HepG2 (cell line): Measurements from ENCODE around the gene DLG2. TPM values are rescaled to one million over a fixed set of nuclear protein-coding genes. Genes with fewer than 3 reads are reported as not detected.

Source experiments
- ATAC-seq: fragments of 200-7000 bp; cut with Tn5 transposase; 3 replicates; pipeline ENCODE4 v1.9.1; 2020; ENCODE audit warnings: mild to moderate bottlenecking, moderate library complexity
- BruUV-seq: library from RNA; stranded (reverse); fragments of 400-500 nt; replicated peaks from 2 replicates; lab custom pipeline; 2021; lab: Mats Ljungman, UMichigan
- CTCF ChIA-PET: fragments of 300-600 bp; formaldehyde crosslinking; extraction: SDS; loops from one replicate; lab custom pipeline; 2021; ENCODE audit warnings: low total read pairs, inconsistent platforms, low intra/inter-chr PET ratio; lab: Yijun Ruan, JAX
- POLR2A ChIA-PET: fragments of 350-600 bp; sonication (Branson Sonifier 250); formaldehyde crosslinking; loops from one replicate; lab custom pipeline; 2020; ENCODE audit warnings: antibody characterized with exemption, inconsistent platforms; lab: Yijun Ruan, JAX
- DNase-seq: peaks from one replicate; pipeline ENCODE4 v3.0.0-alpha.2; 2015; ENCODE audit warnings: low spot score
- FAIRE-seq: peaks from 3 replicates; lab custom pipeline; 2011; peaks lifted over from hg19 to GRCh38; lab: Jason Lieb, UNC
- H2AFZ ChIP-seq: one replicate; pipeline ENCODE4 v1.6.1; 2011; ENCODE audit warnings: low read length, inconsistent platforms
- H3K27ac ChIP-seq: fragments of 300-600 bp; 3 replicates; pipeline ENCODE4 v1.8.0; 2011; ENCODE audit warnings: mixed run types, mild to moderate bottlenecking, mixed read lengths, low read length, inconsistent platforms; ENCODE audit not compliant: insufficient read depth; ENCODE audit errors: extremely low read length
- H3K27me3 ChIP-seq, 2 experiments: fragments of 200-600 bp in 1 of 2; 2 replicates in 1 of 2; 3 replicates in 1 of 2; pipeline versions ENCODE4 v1.6.0 to v1.8.0; 2011; ENCODE audit warnings: low read length in 2 of 2, mild to moderate bottlenecking in 2 of 2, moderate library complexity in 2 of 2, inconsistent platforms in 1 of 2; ENCODE audit not compliant: insufficient read depth in 2 of 2, control insufficient read depth in 1 of 2
- H3K36me3 ChIP-seq, 2 experiments: fragments of 200-600 bp in 1 of 2; replicated peaks in 1 of 2; 2 replicates in 1 of 2; 3 replicates in 1 of 2; pipeline versions ENCODE4 v1.5.1 to v1.8.0; 2011; ENCODE audit warnings: low read length in 2 of 2, inconsistent platforms in 1 of 2; ENCODE audit not compliant: insufficient read depth in 2 of 2, control insufficient read depth in 1 of 2
- H3K4me1 ChIP-seq: 2 replicates; pipeline ENCODE4 v1.5.1; 2012; ENCODE audit warnings: low read length, inconsistent platforms; ENCODE audit not compliant: insufficient read depth
- H3K4me2 ChIP-seq: 2 replicates; pipeline ENCODE4 v1.6.0; 2011; ENCODE audit warnings: low read depth, low read length, inconsistent platforms
- H3K4me3 ChIP-seq, 3 experiments: fragments of 200-600 bp in 1 of 3; sonication (generic), shearing (Covaris generic) in 1 of 3; replicated peaks in 1 of 3; 2 replicates each; pipeline ENCODE4 v1.5.1; 2011 to 2016; ENCODE audit warnings: low read length in 3 of 3, inconsistent platforms in 2 of 3, low read depth in 2 of 3, mild to moderate bottlenecking in 2 of 3, control low read depth in 1 of 3, mixed read lengths in 1 of 3; ENCODE audit not compliant: insufficient read depth in 1 of 3
- H3K79me2 ChIP-seq: one replicate; pipeline ENCODE4 v1.6.1; 2011; ENCODE audit warnings: low read length, inconsistent platforms; ENCODE audit not compliant: insufficient read depth
- H3K9ac ChIP-seq: 2 replicates; pipeline ENCODE4 v1.6.0; 2011; ENCODE audit warnings: mild to moderate bottlenecking, low read depth, low read length, inconsistent platforms; ENCODE audit not compliant: insufficient read depth
- H3K9me3 ChIP-seq: 2 replicates; pipeline ENCODE4 v1.5.1; 2012; ENCODE audit warnings: mild to moderate bottlenecking, low read length
- H4K20me1 ChIP-seq: 2 replicates; pipeline ENCODE4 v1.6.0; 2011; ENCODE audit warnings: inconsistent platforms, mild to moderate bottlenecking, low read length, moderate library complexity; ENCODE audit not compliant: insufficient read depth
- CBX5 ChIP-seq: sonication (generic); formaldehyde crosslinking; IDR thresholded peaks from 2 replicates; pipeline ENCODE4 v1.4.0; 2020; ENCODE audit warnings: missing genetic modification reagents, borderline replicate concordance
- CEBPG ChIP-seq: IDR thresholded peaks from 2 replicates; pipeline ENCODE4 v1.6.1; 2016
- FOXA3 ChIP-seq: IDR thresholded peaks from 2 replicates; pipeline ENCODE4 v1.6.1; 2016; ENCODE audit warnings: missing genetic modification reagents, missing compliant biosample characterization
- FOXJ3 ChIP-seq: sonication (generic); formaldehyde crosslinking; IDR thresholded peaks from 2 replicates; pipeline ENCODE4 v1.4.0; 2020; ENCODE audit warnings: missing genetic modification reagents, mild to moderate bottlenecking, borderline replicate concordance
- GATAD2A ChIP-seq: IDR thresholded peaks from 2 replicates; pipeline ENCODE4 v1.6.1; 2016
- GLI4 ChIP-seq: sonication (generic); formaldehyde crosslinking; IDR thresholded peaks from 2 replicates; pipeline ENCODE4 v1.5.1; 2020; ENCODE audit warnings: missing genetic modification reagents, mild to moderate bottlenecking, moderate library complexity, borderline replicate concordance
- HMG20A ChIP-seq: IDR thresholded peaks from 2 replicates; pipeline ENCODE4 v1.6.1; 2016; ENCODE audit warnings: borderline replicate concordance
- KDM1A ChIP-seq: IDR thresholded peaks from 2 replicates; pipeline ENCODE4 v1.6.1; 2016; ENCODE audit warnings: missing compliant biosample characterization
- PAWR ChIP-seq: sonication (generic); formaldehyde crosslinking; IDR thresholded peaks from 2 replicates; pipeline ENCODE4 v1.4.0; 2020; ENCODE audit warnings: missing genetic modification reagents, mild to moderate bottlenecking, borderline replicate concordance
- PRPF4 ChIP-seq: fragments of 200-400 bp; formaldehyde crosslinking; IDR thresholded peaks from 2 replicates; pipeline ENCODE4 v1.6.1; 2016; ENCODE audit warnings: low read length, low read depth; ENCODE audit not compliant: poor library complexity, severe bottlenecking
- RNF2 ChIP-seq: fragments of 450-650 bp; conservative IDR thresholded peaks from 2 replicates; pipeline ENCODE4 v1.6.1; 2016; ENCODE audit warnings: low read depth
- SMYD3 ChIP-seq: sonication (generic); formaldehyde crosslinking; IDR thresholded peaks from 2 replicates; pipeline ENCODE4 v1.8.1; 2023; ENCODE audit warnings: mild to moderate bottlenecking, missing genetic modification reagents
- SOX13 ChIP-seq, 3 experiments: fragments of 450-650 bp in 1 of 3; sonication (generic) in 1 of 3; formaldehyde crosslinking in 1 of 3; IDR thresholded peaks in 2 of 3; conservative IDR thresholded peaks in 1 of 3; 2 replicates each; pipeline versions ENCODE4 v1.5.0 to v1.6.1; 2016 to 2020; ENCODE audit warnings: antibody characterized with exemption in 1 of 3, mild to moderate bottlenecking in 1 of 3, missing compliant biosample characterization in 1 of 3, missing genetic modification reagents in 1 of 3, moderate library complexity in 1 of 3
- THAP11 ChIP-seq: IDR thresholded peaks from 2 replicates; pipeline ENCODE4 v1.6.1; 2016; ENCODE audit warnings: missing biosample characterization, missing genetic modification reagents
- THYN1 ChIP-seq: sonication (generic); formaldehyde crosslinking; IDR thresholded peaks from 2 replicates; pipeline ENCODE4 v1.8.1; 2023; ENCODE audit warnings: low read depth, mild to moderate bottlenecking, moderate library complexity, missing genetic modification reagents, borderline replicate concordance
- ZFP36 ChIP-seq: fragments of 150-350 bp; IDR thresholded peaks from 2 replicates; pipeline ENCODE4 v1.6.1; 2018; ENCODE audit warnings: borderline replicate concordance, low read length, low read depth; ENCODE audit not compliant: partially characterized antibody
- ZFP36L2 ChIP-seq: sonication (generic); formaldehyde crosslinking; IDR thresholded peaks from 2 replicates; pipeline ENCODE4 v1.4.0; 2020; ENCODE audit warnings: missing genetic modification reagents
- ZNF773 ChIP-seq: sonication (generic); formaldehyde crosslinking; IDR thresholded peaks from 2 replicates; pipeline ENCODE4 v1.4.0; 2020; ENCODE audit warnings: missing genetic modification reagents, borderline replicate concordance
- WGBS: methylation state at CpG from one replicate; pipeline ENCODE4 v1.1.6; 2017; ENCODE audit warnings: low lambda C conversion rate; 5-methylcytosine and 5-hydroxymethylcytosine counted together
- in situ Hi-C: cut with HindIII; loops from 2 replicates; pipeline ENCODE4 v1.10.0; 2017; ENCODE audit warnings: low pct_unique_long_range_greater_than_20kb; ENCODE audit not compliant: extremely low pct_ligation_motif_present
- intact Hi-C: fragments of 100-400 bp; cut with micrococcal nuclease; formaldehyde crosslinking; loops from one replicate; pipeline ENCODE4 v1.10.0; 2022; ENCODE audit not compliant: unreplicated experiment
- polyA plus RNA-seq, 8 experiments: library from polyadenylated mRNA; depleted of rRNA in 3 of 8; stranded (reverse) in 7 of 8; unstranded in 1 of 8; fragments of >200 nt; fragmentation: Illumina TruSeq in 4 of 8; extraction: Trizol in 4 of 8; gene quantifications; 2 replicates each; pipeline versions ENCODE4 v1.2.1 to v1.2.3, GENCODE V29; 2011 to 2016; ENCODE audit warnings: low read depth in 4 of 8, missing spikeins in 1 of 8, mixed read lengths in 1 of 8; ENCODE audit not compliant: insufficient read depth in 1 of 8
- total RNA-seq, 5 experiments: library from RNA; depleted of rRNA; stranded (reverse); fragments of >200 nt; fragmentation: Illumina TruSeq; extraction: Trizol; gene quantifications; 2 replicates each; pipeline ENCODE4 v1.2.3, GENCODE V29; 2016; ENCODE audit warnings: low read depth in 1 of 5
- TF ChIP-seq, protein P1 (sequence below): IDR thresholded peaks from 2 replicates; pipeline ENCODE4 v1.6.1; 2012; ENCODE audit warnings: low read depth, low read length, improper control_type of control experiment
- TF ChIP-seq, protein P2 (sequence below): sonication (generic); formaldehyde crosslinking; IDR thresholded peaks from 2 replicates; pipeline ENCODE4 v1.4.0; 2020; ENCODE audit warnings: mild to moderate bottlenecking, missing genetic modification reagents

The DLG2 gene
- total and polyA plus RNA-seq, 2 of the 13 experiments (the other 11 are each of a cell fraction or from before 2014, with no cell fraction given): 0.46 to 1.0 TPM

DNA sequence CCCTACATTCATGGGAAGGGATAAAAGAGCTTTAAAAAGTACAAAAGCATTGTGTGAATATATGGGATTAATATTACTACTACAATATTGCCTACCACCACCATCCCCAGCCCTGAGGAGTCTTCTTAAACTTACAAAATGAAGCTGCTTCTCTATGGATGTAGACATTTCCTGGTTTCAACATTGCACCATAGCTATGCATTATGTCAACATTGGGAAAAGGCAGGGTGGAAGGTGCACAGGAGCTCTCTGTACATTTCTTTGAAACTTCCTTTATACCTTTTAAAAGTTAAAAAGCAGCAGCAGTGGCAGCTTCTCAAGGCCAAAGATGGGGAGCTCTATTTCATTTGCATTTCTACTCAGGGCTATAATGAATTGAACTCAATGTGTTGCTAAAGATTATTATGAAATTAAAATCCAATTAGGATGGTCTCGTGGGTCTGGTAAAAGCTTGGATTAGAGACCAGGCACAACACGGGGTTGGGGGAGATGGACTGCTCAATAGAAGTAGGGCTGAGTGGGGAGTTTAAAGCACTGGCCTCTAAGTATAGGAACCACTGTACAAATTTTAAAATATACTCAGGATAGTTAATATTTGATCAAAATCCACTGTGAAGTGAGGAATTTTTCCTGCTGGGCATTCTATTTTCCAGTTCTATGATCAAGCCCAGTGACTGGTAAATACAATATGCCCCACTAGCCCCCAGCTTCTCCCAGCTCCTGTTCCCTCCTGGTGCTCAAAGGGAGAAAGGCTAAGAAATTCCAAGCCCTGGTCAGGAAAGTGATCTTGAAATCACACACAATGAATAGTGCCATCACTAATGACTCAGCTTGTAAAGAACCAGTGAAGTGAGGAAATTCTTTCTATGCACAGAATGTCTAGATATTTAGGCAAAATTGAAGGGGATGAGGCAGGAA, 1978.3 kb downstream of the DLG2 start:
- H4K20me1 ChIP-seq: no peaks in the 10 kb centered on the region
- peak overlapping the region; percentile 15; the same call in 1 of the 2 replicates for H3K4me2 ChIP-seq
- H3K9ac ChIP-seq: no peak overlapping the region
- in situ Hi-C loops (no loop called here), intact Hi-C loops (no loop called here)
- FAIRE-seq (peak; percentile 67), DNase-seq (peak; percentile 60), ATAC-seq (peak; percentile 100)
- ChIA-PET POLR2A (interaction anchor here (1.1 kb wide), 1 partner anchor 13 kb away, joined by 3 read pairs; no protein-coding TSS in a partner anchor), CTCF (no interaction called here)
- H3K4me3 ChIP-seq: no peak overlapping the region
- no peaks in the 10 kb centered on the region for H3K36me3 ChIP-seq
- no TSS peak for BruUV-seq
- no peak overlapping the region for H3K27ac ChIP-seq
- H3K27me3 ChIP-seq: no peaks in the 10 kb centered on the region
- H3K9me3 ChIP-seq: no peaks in the 10 kb centered on the region
- H3K4me1 ChIP-seq: peaks cover 19% of the 10 kb centered on the region
- no peaks in the 10 kb centered on the region for H3K79me2 ChIP-seq
- no peak overlapping the region for H2AFZ ChIP-seq
- WGBS: 0% methylated on average over 2 of the region's 2 CpGs
- TF ChIP-seq SMYD3 (CRISPR knock-in tag) (no peak), FOXA3 (CRISPR knock-in tag) (peak; percentile 97), CEBPG (CRISPR knock-in tag) (peak; percentile 95), ZNF773 (CRISPR knock-in tag) (no peak), THAP11 (CRISPR knock-in tag) (0 out of 2 replicates have a peak, but pooled peaks have one; percentile 24), GLI4 (CRISPR knock-in tag) (no peak), ZFP36L2 (CRISPR knock-in tag) (no peak), HMG20A (CRISPR knock-in tag) (0 out of 2 replicates have a peak, but pooled peaks have one; percentile 31), RNF2 (no peak), SOX13 (IDR thresholded peaks at IDR 0.05) (no peak), SOX13 (CRISPR knock-in tag; conservative IDR thresholded peaks at IDR 0.05 in 1 of 2, IDR thresholded peaks at IDR 0.05 in 1 of 2) (peak in 1 of 2 experiments; percentile 38; a peak in 1 of 4 replicates), CBX5 (no peak), PAWR (CRISPR knock-in tag) (no peak), FOXJ3 (CRISPR knock-in tag) (peak; percentile 46; the same call in 1 of the 2 replicates), KDM1A (peak; percentile 68; the same call in 1 of the 2 replicates), THYN1 (CRISPR knock-in tag) (no peak), PRPF4 (no peak), ZFP36 (no peak), GATAD2A (CRISPR knock-in tag) (peak; percentile 74)
- TF ChIP-seq, protein P1, sequence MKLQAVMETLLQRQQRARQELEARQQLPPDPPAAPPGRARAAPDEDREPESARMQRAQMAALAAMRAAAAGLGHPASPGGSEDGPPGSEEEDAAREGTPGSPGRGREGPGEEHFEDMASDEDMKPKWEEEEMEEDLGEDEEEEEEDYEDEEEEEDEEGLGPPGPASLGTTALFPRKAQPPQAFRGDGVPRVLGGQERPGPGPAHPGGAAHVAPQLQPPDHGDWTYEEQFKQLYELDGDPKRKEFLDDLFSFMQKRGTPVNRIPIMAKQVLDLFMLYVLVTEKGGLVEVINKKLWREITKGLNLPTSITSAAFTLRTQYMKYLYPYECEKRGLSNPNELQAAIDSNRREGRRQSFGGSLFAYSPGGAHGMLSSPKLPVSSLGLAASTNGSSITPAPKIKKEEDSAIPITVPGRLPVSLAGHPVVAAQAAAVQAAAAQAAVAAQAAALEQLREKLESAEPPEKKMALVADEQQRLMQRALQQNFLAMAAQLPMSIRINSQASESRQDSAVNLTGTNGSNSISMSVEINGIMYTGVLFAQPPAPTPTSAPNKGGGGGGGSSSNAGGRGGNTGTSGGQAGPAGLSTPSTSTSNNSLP: 0 out of 2 replicates have a peak, but pooled peaks have one; percentile 12
- TF ChIP-seq, protein P2, sequence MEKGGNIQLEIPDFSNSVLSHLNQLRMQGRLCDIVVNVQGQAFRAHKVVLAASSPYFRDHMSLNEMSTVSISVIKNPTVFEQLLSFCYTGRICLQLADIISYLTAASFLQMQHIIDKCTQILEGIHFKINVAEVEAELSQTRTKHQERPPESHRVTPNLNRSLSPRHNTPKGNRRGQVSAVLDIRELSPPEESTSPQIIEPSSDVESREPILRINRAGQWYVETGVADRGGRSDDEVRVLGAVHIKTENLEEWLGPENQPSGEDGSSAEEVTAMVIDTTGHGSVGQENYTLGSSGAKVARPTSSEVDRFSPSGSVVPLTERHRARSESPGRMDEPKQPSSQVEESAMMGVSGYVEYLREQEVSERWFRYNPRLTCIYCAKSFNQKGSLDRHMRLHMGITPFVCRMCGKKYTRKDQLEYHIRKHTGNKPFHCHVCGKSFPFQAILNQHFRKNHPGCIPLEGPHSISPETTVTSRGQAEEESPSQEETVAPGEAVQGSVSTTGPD: no peak
